Stimulated activated CD4-positive, alpha-beta T cell treated with anti-CD3 and anti-CD28 coated beads, Interleukin-2, amount 100 ng/mL, for 24 hours (primary cell): ENCODE data around the gene PSMC6.
"Not testable (repeated sequence)": the region's sequence is repeated elsewhere in the genome, so short reads cannot be mapped to it uniquely, and the experiment has no call there.

Experiments used
- DNase-seq, 2 donors: peaks; one replicate each; pipeline ENCODE4 v3.0.0-alpha.2; 2020

The PSMC6 gene

GRCh38 chr14:52723514-52724359 is 16.7 kb downstream of the PSMC6 start:
- no peak for DNase-seq

- no peak for DNase-seq
Measured at GRCh38 chr14:52724360-52724644, 17.3 kb downstream of the PSMC6 start.

- DNase-seq: not testable (repeated sequence)
Measured at GRCh38 chr14:52727509-52727908, 20.5 kb downstream of the PSMC6 start.

GRCh38 chr14:52729035-52729434 is 22.0 kb downstream of the PSMC6 start:
- DNase-seq: not testable (repeated sequence)

GRCh38 chr14:52729585-52729924 is 22.6 kb downstream of the PSMC6 start:
- DNase-seq: no peak

GRCh38 chr14:52729925-52730708 is 23.1 kb downstream of the PSMC6 start, which contains the start of gene STYX:
TSS of gene STYX (plus strand) at chr14:52730166. CDS start at chr14:52730475, 309 bp downstream.
- DNase-seq: peak; percentile 99 to 100

- no peak for DNase-seq
Measured at GRCh38 chr14:52730709-52731111, 23.7 kb downstream of the PSMC6 start.

DNA sequence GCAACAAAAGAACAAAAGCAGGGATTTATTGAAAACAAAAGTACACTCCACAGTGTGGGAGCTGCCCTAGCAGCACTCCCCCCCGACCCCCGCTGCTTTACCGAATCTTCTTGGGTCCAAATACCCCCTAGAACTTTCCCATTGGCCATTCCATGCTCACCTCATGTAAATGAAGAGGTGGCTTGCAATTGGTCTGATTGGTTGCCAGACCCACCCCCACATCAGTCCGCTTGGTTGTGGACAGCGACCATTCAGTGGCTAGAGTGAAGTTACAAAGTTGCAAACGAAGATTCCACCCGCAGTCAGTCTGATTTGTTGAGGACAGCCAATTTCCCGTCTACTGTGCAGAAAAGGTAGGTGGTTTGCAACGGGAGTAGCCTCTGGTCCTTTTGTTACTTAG is 26.8 kb downstream of the PSMC6 start:
- DNase-seq: no peak

DNA sequence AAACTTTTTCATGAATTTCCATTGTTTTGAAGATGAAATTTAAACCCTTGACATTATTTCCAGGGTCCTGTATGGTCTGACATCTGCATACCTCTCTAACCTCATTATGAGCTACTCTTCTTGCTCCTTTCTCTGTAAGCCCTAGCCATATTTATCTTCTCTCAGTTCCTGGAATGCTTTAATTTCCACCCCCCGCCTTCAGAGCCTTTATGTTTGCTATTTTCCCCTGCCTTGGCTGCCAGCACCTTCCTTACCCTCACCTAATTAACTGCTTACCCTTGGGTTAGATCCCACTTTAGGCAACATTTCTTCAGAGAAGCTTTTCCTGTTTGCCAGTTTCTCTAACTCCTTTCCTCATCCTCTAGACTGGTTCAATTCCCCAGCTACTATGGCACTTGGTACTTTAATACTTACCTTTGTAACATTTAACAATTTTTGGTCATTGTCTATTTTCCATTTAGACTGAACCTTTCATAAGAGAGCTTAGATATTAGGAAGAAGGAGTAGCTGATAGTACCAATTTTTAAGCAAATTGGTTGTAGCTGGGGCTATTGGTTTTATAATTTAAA is 29.0 kb downstream of the PSMC6 start:
- DNase-seq: no peak

DNA sequence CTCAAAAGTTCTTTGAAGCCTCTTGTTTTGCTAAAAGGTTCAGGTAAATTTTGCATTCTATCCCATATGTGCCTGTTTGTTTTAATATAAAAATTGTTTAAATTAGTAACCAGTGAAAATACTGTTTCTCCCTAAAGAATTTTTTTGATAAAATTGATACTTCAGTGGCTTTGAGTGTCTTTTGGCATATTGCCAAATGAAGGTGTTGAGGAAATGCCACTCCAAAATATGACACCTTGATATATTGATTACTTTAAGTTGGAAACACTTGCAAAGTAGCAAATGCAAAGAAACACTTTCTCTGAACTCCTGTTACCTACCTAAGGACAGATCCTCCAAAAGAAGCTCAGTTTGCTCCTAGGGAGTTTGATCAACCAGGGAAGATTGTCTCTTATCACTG is 31.4 kb downstream of the PSMC6 start:
- no peak for DNase-seq

GRCh38 chr14:52740751-52741150 is 33.8 kb downstream of the PSMC6 start:
- no peak for DNase-seq

DNA sequence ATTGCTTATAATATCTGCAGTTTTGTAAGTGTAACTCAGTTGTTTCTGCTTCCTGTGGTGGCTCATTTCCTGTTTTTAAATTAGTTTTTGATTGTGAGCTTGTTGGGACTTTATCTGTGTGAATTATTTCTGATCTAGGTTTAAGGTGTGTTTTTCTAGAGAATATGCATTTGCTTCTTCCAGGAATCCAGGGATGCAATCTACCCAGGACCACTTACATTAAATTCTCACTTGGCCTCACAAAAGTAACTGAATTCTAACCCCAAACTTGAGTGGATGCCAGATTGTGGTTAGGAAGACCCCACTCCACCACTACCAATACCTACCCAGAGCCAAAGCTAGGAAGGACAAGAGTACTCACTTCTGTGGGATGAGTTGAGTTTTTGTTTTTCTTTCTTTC is 34.9 kb downstream of the PSMC6 start:
- no peak for DNase-seq

DNA sequence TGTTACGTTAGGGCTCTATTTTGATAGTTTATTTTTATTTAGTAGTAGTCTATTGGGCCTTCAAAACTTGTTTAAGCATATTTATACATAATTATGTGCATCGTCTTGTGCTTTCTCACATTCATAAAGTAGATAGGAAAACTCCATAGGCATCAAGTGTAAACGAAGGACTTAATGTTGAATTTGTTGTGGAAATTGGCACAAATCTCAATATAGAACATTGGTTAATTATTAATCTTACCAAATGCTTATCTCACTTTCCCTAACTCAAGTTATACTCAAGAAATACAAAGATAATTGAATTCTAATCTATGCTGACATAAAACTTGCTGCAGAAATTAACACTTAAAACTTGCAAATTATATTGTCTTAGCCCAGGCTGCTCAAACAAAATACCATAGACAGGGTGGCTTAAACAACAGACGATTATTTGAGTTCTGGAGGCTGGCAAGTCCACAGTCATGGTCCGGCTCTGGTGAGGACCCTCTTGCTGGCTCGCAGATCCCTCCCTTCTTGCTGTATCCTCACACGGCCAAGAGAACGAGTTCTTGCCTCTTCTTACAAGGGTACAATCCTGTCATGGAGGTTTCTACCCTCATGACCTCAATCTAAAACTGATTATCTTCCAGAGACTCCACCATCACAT is 41.8 kb downstream of the PSMC6 start:
- DNase-seq: no peak

DNA sequence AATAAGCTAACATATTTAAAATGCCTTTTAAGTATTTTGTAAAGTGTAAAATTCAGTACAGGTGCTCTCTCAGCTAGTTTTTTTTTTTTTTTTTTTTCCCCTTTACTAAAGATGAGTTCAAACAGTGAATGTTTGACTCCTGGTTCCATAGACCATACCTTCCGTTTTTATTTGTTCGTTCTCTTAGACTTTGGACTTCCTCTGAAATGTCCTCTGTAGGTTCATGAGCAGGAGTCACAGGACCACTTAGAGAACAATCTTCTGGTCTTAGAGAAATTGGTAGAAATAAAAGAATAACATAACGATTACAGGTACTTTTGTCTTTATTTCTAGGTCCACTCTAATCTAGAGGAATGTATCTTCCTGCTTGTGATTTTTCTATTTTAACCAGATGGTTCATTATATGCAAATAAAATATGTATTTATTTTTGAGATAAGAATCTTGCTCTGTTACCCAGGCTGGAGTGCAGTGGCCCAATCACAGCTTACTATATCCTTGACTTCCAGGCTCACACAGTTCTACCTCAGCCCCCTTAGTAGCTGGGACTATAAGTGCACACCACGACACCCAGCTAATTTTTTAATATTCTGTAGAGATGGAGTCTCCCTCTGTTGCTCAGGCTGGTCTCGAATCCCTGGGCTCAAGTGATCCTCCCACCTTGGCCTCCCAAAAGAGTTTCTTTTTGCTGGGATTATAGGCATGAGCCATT is 48.8 kb downstream of the PSMC6 start:
- DNase-seq: no peak

DNA sequence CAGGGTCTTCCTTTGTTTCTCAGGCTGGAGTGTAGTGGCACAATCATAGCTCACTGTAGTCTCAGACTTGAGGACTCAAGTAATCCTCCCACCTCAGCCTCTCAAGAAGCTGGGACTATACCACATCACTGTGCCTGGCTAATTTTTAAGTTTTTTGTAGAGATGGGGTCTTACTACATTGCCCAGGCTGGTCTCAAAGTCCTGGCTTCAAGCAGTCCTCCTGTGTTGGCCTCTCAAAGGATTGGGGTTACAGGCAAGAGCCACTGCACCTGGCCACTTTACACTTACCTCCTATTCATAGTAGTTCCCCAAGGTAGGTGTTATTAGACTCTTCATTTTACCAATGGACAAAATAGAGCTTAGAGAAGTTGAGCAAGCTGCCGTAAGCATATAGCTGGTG is 52.1 kb downstream of the PSMC6 start:
- DNase-seq: no peak

DNA sequence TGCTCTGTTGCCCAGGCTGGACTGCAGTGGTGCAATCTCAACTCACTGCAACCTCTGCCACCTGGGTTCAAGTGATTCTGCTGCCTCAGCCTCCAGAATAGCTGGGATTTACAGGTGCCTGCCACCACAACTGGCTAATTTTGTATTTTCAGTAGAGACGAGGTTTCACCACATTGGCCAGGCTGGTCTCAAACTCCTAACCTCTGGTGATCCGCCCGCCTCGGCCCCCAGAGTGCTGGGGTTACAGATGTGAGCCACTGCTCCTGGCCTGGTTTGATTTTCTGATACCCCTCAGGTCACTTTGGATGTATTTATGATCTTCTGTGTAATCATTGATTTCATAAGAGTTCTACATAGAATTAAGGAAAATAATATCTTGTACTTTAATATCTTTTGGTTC is 55.9 kb downstream of the PSMC6 start:
- DNase-seq: not testable (repeated sequence)

DNA sequence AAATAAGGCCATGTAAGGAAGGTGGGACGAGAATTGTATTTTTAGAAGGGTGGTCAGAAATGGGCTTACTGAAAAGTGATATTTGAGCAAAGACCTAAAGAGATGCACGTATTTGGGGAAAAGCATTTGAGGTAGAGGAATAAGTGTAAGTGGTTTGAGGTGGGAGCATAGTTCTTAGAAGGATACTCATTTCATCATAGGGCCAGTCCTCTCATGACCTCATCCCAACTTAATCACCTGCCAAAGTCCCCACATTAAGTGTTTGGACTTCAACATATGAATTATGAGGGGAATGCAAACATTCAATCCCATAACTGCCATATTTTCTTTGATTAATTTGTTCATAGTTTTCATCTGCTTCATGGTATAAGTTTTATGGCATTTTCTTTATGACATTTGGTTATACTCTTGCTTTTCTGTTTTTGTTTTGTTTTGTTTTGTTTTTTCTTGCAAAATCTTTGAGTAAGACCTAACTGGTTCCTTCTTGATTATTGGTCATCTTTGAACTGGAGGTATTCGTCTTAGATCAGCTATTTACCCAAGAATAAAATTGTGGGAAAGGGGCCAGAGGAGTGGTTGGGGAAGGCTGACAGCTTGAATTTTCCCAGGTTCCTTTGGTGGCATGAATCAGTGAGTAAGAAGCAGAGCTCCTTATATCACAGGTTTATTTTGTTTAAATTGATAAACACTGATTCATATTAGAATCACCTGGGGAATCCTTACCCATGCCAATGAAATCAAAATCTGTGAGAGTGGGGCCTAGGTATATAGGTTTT is 60.2 kb downstream of the PSMC6 start:
- no peak for DNase-seq

DNA sequence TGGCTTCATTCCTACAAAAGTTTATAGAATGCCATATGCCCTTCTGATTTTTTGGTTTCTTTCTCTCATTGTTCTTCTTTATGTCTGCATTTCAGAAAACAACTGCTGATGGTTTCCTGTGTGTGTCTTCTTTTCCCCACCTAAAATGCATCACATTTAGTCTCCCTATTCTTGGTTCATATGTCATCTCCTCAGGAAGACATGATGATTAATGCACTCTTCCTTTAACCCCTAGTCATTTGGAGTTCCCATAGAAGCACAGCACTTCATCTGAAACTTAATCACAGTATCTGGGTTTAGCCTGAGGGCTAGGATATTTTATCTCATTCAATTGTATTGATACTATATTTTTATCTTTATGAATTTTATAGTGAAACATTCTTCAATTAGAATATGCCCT is 62.9 kb downstream of the PSMC6 start:
- DNase-seq: no peak

- no peak for DNase-seq
Measured at GRCh38 chr14:52776816-52777215, 69.8 kb downstream of the PSMC6 start.
